Left ventricle myocardium inferior (tissue), 1 donor: ENCODE measurements around the gene FBXL4. TPM values are rescaled to one million over a fixed set of nuclear protein-coding genes. Genes with fewer than 3 reads are reported as not detected.
"Not testable (repeated sequence)": the region's sequence is repeated elsewhere in the genome, so short reads cannot be mapped to it uniquely, and the experiment has no call there.

Source experiments
- DNase-seq: peaks from one replicate; pipeline ENCODE4 v3.0.0-alpha.2; 2020
- H3K27ac ChIP-seq: fragments of 200-600 bp; replicated peaks from 2 replicates; pipeline ENCODE4 v1.8.0; 2021
- H3K27me3 ChIP-seq: fragments of 200-600 bp; 2 replicates; pipeline ENCODE4 v1.8.0; 2021; ENCODE audit warnings: low read depth
- H3K36me3 ChIP-seq: fragments of 200-600 bp; 2 replicates; pipeline ENCODE4 v1.8.0; 2021
- H3K4me1 ChIP-seq: fragments of 200-600 bp; 2 replicates; pipeline ENCODE4 v1.8.0; 2021
- H3K4me3 ChIP-seq: fragments of 200-600 bp; 2 replicates; pipeline ENCODE4 v1.8.0; 2021; ENCODE audit warnings: mild to moderate bottlenecking, moderate library complexity
- H3K9me3 ChIP-seq: fragments of 200-600 bp; replicated peaks from 2 replicates; pipeline ENCODE4 v1.8.0; 2021
- intact Hi-C: fragments of 100-400 bp; cut with micrococcal nuclease; formaldehyde crosslinking; loops from one replicate; pipeline ENCODE4 v1.11.0; 2022
- total RNA-seq: library from RNA; stranded (reverse); fragmentation: NEBNext Ultra II Directional; extraction: Animal tissue kit (Norgen Biotek cat#: 25700); gene quantifications from one replicate; pipeline ENCODE4 v1.2.1, GENCODE V29; 2021
- TF ChIP-seq, protein P1 (sequence below): fragments of 200-600 bp; IDR thresholded peaks from 2 replicates; pipeline ENCODE4 v1.8.0; 2021; ENCODE audit warnings: antibody characterized with exemption, mild to moderate bottlenecking, borderline replicate concordance
- donor health status: DM: no; HTN: yes; CAD: no; lungs with severe emphysema.

Gene FBXL4
- total RNA-seq, 1 donor from 2014 or later = 17.2 TPM

DNA sequence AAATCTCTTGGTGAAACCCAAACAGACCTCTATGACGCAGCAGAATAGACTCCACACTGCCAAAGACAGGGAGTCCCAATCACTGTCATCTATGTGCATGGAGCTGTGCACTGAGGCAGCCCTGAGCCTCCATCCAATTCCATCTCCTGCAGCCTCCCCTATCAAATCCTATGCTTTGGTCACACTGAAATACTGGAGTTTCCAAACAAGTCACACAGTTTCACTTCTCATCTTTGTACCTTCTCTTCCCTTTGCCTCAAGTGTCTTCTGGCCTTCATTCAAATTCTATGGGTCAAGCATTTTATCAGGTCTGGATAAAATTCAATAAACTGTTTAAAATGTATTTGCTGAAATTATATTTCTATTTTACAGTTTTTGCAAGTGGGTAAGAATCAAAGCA, 38.5 kb downstream of the FBXL4 start:
- Histone ChIP-seq H3K4me3 (no peak overlapping the region), H3K4me1 (no peaks in the 10 kb centered on the region), H3K9me3 (peaks cover 24% of the 10 kb centered on the region), H3K27ac (no peak overlapping the region), H3K27me3 (no peaks in the 10 kb centered on the region), H3K36me3 (peaks cover 47% of the 10 kb centered on the region)
- intact Hi-C loops = no loop called here
- no peak for DNase-seq
- TF ChIP-seq, protein P1, sequence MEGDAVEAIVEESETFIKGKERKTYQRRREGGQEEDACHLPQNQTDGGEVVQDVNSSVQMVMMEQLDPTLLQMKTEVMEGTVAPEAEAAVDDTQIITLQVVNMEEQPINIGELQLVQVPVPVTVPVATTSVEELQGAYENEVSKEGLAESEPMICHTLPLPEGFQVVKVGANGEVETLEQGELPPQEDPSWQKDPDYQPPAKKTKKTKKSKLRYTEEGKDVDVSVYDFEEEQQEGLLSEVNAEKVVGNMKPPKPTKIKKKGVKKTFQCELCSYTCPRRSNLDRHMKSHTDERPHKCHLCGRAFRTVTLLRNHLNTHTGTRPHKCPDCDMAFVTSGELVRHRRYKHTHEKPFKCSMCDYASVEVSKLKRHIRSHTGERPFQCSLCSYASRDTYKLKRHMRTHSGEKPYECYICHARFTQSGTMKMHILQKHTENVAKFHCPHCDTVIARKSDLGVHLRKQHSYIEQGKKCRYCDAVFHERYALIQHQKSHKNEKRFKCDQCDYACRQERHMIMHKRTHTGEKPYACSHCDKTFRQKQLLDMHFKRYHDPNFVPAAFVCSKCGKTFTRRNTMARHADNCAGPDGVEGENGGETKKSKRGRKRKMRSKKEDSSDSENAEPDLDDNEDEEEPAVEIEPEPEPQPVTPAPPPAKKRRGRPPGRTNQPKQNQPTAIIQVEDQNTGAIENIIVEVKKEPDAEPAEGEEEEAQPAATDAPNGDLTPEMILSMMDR = no peak

DNA sequence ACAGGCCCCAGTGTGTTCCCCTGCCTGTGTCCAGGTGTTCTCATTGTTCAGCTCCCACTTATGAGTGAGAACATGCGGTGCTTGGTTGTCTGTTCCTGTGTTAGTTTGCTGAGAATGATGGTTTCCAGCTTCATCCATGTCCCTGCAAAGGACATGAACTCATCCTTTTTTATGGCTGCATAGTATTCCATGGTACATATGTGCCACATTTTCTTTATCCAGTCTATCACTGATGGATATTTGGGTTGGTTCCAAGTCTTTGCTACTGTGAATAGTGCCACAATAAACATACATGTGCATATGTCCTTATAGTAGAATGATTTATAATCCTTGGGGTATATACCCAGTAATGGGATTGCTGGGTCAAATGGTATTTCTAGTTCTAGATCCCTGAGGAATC, 41.4 kb downstream of the FBXL4 start:
- H3K36me3 ChIP-seq = peaks cover 53% of the 10 kb centered on the region
- H3K4me1 ChIP-seq, H3K27ac ChIP-seq, H3K27me3 ChIP-seq, intact Hi-C loops, DNase-seq, H3K9me3 ChIP-seq, H3K4me3 ChIP-seq: not testable (repeated sequence)

DNA sequence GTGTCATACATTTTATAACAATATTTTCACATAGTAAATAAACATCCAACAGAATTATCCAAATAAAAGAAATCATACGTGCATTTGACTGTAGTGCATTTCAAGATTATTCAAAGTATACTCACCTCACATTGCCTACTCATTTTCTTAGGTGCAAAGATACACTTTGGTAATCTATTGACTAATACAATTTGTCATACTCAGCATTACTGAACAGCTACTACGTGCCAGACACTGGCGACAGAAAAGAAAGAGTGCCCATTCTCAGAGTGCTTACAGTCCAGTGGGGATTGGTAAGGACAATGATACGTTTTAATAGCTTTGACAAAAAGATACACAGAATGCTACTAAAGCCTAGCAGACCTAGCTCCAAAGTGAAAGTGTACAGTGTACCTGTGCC, 42.0 kb downstream of the FBXL4 start:
- Histone ChIP-seq H3K27me3 (no peaks in the 10 kb centered on the region), H3K4me1 (no peaks in the 10 kb centered on the region), H3K4me3 (no peak overlapping the region), H3K9me3 (peaks cover 4% of the 10 kb centered on the region), H3K27ac (no peak overlapping the region), H3K36me3 (peaks cover 53% of the 10 kb centered on the region)
- intact Hi-C loops = no loop called here
- TF ChIP-seq, protein P1 = no peak
- no peak for DNase-seq

- TF ChIP-seq, protein P1 = no peak
- Histone ChIP-seq H3K9me3 (peaks cover 4% of the 10 kb centered on the region), H3K4me3 (no peak overlapping the region), H3K27ac (no peak overlapping the region), H3K4me1 (no peaks in the 10 kb centered on the region), H3K36me3 (peaks cover 61% of the 10 kb centered on the region), H3K27me3 (no peaks in the 10 kb centered on the region)
- intact Hi-C loops = no loop called here
- DNase-seq = no peak
These were observed 43.6 kb downstream of the FBXL4 start for GRCh38 chr6:98904096-98904495.

- TF ChIP-seq, protein P1 = no peak
- Histone ChIP-seq H3K4me3 (no peak overlapping the region), H3K36me3 (peaks cover 78% of the 10 kb centered on the region), H3K9me3 (no peaks in the 10 kb centered on the region), H3K27me3 (no peaks in the 10 kb centered on the region), H3K27ac (no peak overlapping the region), H3K4me1 (no peaks in the 10 kb centered on the region)
- DNase-seq = no peak
- intact Hi-C loops = no loop called here
These were observed 47.0 kb downstream of the FBXL4 start for GRCh38 chr6:98900706-98901105.

- intact Hi-C loops = no loop called here
- H3K36me3 ChIP-seq = peaks cover 42% of the 10 kb centered on the region
These were observed 52.9 kb downstream of the FBXL4 start for GRCh38 chr6:98894810-98895209.

More at GRCh38 chr6:98894810-98895209, 52.9 kb downstream of the FBXL4 start:
- TF ChIP-seq, protein P1 = no peak
- H3K27me3 ChIP-seq = no peaks in the 10 kb centered on the region
- no peak overlapping the region for H3K4me3 ChIP-seq
- peaks cover 15% of the 10 kb centered on the region for H3K4me1 ChIP-seq
- no peaks in the 10 kb centered on the region for H3K9me3 ChIP-seq
- no peak overlapping the region for H3K27ac ChIP-seq
- no peak for DNase-seq
